ENCODE results near the gene MCAT.

MCAT gene

DNA sequence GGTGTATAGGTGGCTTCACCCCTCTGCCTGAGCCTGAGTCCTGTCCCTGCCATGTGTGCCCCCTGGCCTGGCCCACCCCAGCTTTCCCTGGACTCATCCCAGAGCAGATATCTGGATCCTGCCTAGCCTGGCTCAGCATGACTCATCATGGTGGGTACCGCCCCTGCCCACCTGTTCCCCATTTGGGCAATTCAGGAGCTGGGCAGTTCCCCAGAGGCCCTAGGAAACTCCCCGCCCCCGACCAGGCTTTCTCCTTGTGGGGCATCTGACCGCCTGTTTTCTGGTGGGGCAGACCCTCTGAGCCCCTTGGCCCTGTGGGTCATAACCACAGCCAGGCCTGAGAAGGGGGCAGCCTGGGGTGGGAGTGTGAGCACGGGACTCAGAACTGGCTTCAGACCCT, 12.6 kb upstream of the MCAT start:
- TF ChIP-seq, protein P1, sequence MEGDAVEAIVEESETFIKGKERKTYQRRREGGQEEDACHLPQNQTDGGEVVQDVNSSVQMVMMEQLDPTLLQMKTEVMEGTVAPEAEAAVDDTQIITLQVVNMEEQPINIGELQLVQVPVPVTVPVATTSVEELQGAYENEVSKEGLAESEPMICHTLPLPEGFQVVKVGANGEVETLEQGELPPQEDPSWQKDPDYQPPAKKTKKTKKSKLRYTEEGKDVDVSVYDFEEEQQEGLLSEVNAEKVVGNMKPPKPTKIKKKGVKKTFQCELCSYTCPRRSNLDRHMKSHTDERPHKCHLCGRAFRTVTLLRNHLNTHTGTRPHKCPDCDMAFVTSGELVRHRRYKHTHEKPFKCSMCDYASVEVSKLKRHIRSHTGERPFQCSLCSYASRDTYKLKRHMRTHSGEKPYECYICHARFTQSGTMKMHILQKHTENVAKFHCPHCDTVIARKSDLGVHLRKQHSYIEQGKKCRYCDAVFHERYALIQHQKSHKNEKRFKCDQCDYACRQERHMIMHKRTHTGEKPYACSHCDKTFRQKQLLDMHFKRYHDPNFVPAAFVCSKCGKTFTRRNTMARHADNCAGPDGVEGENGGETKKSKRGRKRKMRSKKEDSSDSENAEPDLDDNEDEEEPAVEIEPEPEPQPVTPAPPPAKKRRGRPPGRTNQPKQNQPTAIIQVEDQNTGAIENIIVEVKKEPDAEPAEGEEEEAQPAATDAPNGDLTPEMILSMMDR (IDR thresholded peaks at IDR 0.05): no peak

GRCh38 chr22:43154887-43155536, 11.8 kb upstream of the MCAT start:
- TF ChIP-seq, protein P1 (IDR thresholded peaks at IDR 0.05): no peak

- TF ChIP-seq, protein P1 (IDR thresholded peaks at IDR 0.05): no peak
Measured at GRCh38 chr22:43153899-43154298, 10.7 kb upstream of the MCAT start.

DNA sequence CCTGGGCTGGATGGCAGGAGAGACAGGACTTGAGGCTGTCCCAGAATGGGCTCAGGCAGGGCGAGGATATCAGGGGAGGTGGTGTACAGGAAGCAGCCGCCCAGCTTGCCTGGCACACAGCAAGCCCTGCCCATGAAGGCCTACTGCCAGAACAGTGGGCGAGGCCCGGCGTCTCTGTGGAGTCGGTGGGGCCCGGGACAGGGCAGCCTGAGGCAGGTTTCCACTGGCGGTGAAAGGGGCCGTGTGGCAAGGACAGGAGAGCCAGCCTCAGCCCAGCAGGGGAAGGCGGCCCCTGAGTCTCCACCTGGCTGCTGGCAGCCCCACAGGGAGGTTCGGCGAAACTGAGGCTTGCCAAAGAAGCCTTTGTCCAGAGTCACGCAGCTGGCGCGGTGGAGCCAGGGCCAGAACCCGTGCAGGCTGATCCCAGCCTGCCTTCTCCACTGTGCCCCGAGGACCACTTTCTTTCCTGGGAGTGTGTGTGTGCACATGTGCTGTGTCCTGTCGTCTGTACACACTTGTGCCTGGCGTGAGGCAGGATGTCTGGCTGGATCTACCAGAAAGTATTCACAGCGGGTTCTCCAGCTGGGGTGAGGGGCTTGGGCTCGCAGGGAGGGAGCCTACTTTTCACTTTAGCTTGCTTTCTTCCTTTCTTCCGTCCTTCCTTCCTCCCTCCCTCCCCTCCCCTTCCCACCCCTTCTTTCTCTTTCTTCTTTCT, 9.3 kb upstream of the MCAT start:
- TF ChIP-seq, protein P1 (IDR thresholded peaks at IDR 0.05): no peak

DNA sequence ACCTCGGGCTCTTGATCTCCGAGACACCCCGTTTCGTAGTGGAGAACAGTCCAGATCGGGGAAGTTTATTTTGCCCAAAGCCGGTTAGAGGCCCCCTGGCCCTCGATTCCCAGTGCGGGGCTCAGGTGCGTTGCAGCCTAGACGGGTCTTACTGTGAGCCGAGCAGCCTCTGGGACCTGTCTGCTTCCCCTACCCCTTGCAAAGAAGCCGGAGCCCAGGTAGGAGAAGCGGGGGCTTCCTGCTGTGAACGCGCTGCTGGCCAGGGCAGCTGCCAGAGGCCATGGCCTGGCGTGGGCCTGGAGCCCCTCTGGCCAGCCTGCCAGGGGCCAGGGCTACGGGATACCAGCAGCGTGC, 8.8 kb upstream of the MCAT start:
- TF ChIP-seq, protein P1 (IDR thresholded peaks at IDR 0.05): no peak

DNA sequence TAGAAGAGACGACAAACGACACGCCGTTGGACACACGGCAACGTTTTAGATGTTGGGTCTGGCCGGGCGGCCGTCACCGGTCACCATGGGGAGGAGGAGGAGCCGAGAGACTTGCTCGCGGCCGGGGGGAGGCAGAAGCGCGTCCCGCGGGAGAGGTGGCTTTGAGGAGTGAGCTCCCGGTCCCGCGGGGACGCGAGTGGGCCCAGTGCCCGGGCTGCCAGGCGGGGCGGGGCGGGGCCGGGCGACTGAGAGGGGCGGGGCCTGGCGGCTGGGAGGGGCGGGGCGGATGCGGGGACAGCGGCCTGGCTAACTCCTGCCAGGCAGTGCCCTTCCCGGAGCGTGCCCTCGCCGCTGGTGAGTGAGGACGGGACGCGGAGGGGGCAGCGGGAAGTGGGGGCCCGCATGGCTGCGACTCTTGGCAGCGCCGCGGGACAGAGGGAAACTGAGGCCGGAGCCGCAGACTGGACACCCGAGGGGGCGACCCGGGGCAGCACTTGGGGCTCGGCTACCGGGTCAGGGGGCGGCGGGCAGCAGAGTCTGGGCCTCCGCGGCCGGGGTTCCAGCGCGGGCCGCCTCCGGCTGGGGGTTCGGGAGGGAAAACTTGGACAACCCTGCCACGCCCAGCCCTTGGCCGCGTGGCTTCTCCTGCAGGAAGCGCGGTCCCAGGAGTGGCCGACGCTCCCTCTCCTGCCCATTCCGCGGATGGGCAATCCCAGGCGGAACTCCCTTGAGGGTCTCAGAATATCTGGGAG, 8.2 kb upstream of the MCAT start, which contains the start of gene TSPO:
Gene TSPO (plus strand): TSS at position 309 of the 752 bp plus-strand sequence. CDS start 7,680 bp downstream, outside the sequence.
- TF ChIP-seq, protein P1 (IDR thresholded peaks at IDR 0.05): no peak

GRCh38 chr22:43150731-43151206, 7.6 kb upstream of the MCAT start:
- TF ChIP-seq, protein P1 (IDR thresholded peaks at IDR 0.05): no peak

All from LNCAP (cell line).